Neural progenitor cell (in vitro differentiated cells): ENCODE results near the gene CYP3A5.

ENCODE experiments used
- EZH2phosphoT487 ChIP-seq: fragments of 200-600 bp; sonication (generic); IDR thresholded peaks from 2 replicates; pipeline ENCODE4 v1.6.1; 2017; ENCODE audit warnings: antibody characterized with exemption
- TF ChIP-seq, protein P1 (sequence below): fragments of 200-600 bp; sonication (generic); IDR thresholded peaks from 2 replicates; pipeline ENCODE4 v1.5.1; 2017; ENCODE audit warnings: antibody characterized with exemption, mild to moderate bottlenecking

DNA sequence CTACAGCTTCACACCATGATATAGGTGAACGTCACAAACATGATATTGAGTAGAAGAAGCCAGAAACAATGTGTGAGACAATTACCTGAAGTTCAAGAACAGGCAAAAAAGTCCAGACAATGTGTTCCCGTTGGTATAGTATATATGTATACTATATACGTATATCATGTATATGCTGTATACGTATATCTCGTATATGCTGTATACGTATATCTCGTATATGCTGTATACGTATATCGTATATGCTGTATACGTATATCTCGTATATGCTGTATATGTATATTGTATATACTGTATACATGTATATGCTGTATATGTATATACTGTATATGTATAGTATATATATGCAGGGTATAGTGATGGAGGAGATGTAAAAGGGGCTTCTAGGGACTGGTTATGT, 52.3 kb downstream of the CYP3A5 start:
- TF ChIP-seq, protein P1, sequence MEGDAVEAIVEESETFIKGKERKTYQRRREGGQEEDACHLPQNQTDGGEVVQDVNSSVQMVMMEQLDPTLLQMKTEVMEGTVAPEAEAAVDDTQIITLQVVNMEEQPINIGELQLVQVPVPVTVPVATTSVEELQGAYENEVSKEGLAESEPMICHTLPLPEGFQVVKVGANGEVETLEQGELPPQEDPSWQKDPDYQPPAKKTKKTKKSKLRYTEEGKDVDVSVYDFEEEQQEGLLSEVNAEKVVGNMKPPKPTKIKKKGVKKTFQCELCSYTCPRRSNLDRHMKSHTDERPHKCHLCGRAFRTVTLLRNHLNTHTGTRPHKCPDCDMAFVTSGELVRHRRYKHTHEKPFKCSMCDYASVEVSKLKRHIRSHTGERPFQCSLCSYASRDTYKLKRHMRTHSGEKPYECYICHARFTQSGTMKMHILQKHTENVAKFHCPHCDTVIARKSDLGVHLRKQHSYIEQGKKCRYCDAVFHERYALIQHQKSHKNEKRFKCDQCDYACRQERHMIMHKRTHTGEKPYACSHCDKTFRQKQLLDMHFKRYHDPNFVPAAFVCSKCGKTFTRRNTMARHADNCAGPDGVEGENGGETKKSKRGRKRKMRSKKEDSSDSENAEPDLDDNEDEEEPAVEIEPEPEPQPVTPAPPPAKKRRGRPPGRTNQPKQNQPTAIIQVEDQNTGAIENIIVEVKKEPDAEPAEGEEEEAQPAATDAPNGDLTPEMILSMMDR: no peak
- no peak for TF ChIP-seq EZH2phosphoT487
